HEK293 (cell line): ENCODE results near the gene PGAP1.

ENCODE experiments used
- CTCF ChIA-PET: fragments of 350-600 bp; formaldehyde crosslinking; extraction: SDS; loops from one replicate; lab custom pipeline; 2021; ENCODE audit warnings: antibody characterized with exemption; lab: Yijun Ruan, JAX
- POLR2A ChIA-PET: fragments of 300-600 bp; formaldehyde crosslinking; extraction: SDS; loops from one replicate; lab custom pipeline; 2020; ENCODE audit warnings: antibody characterized with exemption, inconsistent platforms; lab: Yijun Ruan, JAX
- H3K27ac ChIP-seq: fragments of 200-500 bp; sonication (Bioruptor generic); 2 replicates; pipeline ENCODE4 v1.5.1; 2014; ENCODE audit warnings: low read depth, low read length, control low read depth, inconsistent platforms; ENCODE audit errors: extremely low read depth
- H3K36me3 ChIP-seq, 2 experiments: fragments of 200-500 bp in 1 of 2; sonication (Bioruptor generic) in 1 of 2; 1 replicate in 1 of 2; 2 replicates in 1 of 2; pipeline ENCODE4 v1.5.1; 2014 to 2017; ENCODE audit warnings: inconsistent platforms in 2 of 2, low read length in 2 of 2; ENCODE audit not compliant: control insufficient read depth in 2 of 2, insufficient read depth in 1 of 2
- H3K4me1 ChIP-seq: fragments of 200-500 bp; sonication (Bioruptor generic); 2 replicates; pipeline ENCODE4 v1.5.1; 2014; ENCODE audit warnings: mild to moderate bottlenecking, low read length, inconsistent platforms; ENCODE audit not compliant: control insufficient read depth, insufficient read depth
- H3K4me3 ChIP-seq: 2 replicates; pipeline ENCODE4 v1.5.1; 2011; ENCODE audit warnings: low read depth, mild to moderate bottlenecking, control low read depth, low read length, moderate library complexity
- H3K9me3 ChIP-seq: fragments of 200-500 bp; sonication (Bioruptor generic); 2 replicates; pipeline ENCODE4 v1.5.1; 2014; ENCODE audit warnings: low read depth, low read length, inconsistent platforms; ENCODE audit not compliant: control insufficient read depth, insufficient read depth
- BCL11A ChIP-seq: fragments of 450-650 bp; formaldehyde crosslinking; IDR thresholded peaks from 2 replicates; pipeline ENCODE4 v1.5.1; 2016; ENCODE audit warnings: low read depth, missing biosample characterization, missing genetic modification characterization
- BCL11B ChIP-seq: fragments of 450-650 bp; formaldehyde crosslinking; IDR thresholded peaks from 2 replicates; pipeline ENCODE4 v1.5.1; 2016; ENCODE audit warnings: low read depth, missing biosample characterization, missing genetic modification characterization
- BCL6B ChIP-seq: fragments of 450-650 bp; formaldehyde crosslinking; IDR thresholded peaks from 2 replicates; pipeline ENCODE4 v1.5.1; 2017; ENCODE audit warnings: missing biosample characterization, missing genetic modification characterization
- GLI4 ChIP-seq: fragments of 450-650 bp; formaldehyde crosslinking; IDR thresholded peaks from 2 replicates; pipeline ENCODE4 v1.5.1; 2016; ENCODE audit warnings: missing biosample characterization, missing genetic modification characterization
- HIC1 ChIP-seq: fragments of 450-650 bp; formaldehyde crosslinking; IDR thresholded peaks from 2 replicates; pipeline ENCODE4 v1.5.1; 2016; ENCODE audit warnings: missing biosample characterization, missing genetic modification characterization
- KLF17 ChIP-seq: fragments of 450-650 bp; formaldehyde crosslinking; IDR thresholded peaks from 2 replicates; pipeline ENCODE4 v1.5.1; 2016; ENCODE audit warnings: missing biosample characterization, missing genetic modification characterization
- KLF8 ChIP-seq: fragments of 450-650 bp; formaldehyde crosslinking; IDR thresholded peaks from 2 replicates; pipeline ENCODE4 v1.5.1; 2016; ENCODE audit warnings: missing biosample characterization, missing genetic modification characterization
- PRDM4 ChIP-seq: fragments of 450-650 bp; formaldehyde crosslinking; IDR thresholded peaks from 2 replicates; pipeline ENCODE4 v1.5.1; 2017; ENCODE audit warnings: missing biosample characterization, missing genetic modification characterization
- REPIN1 ChIP-seq: fragments of 450-650 bp; formaldehyde crosslinking; IDR thresholded peaks from 2 replicates; pipeline ENCODE4 v1.5.1; 2017; ENCODE audit warnings: missing biosample characterization, missing genetic modification characterization, low read depth
- SCRT1 ChIP-seq: fragments of 450-650 bp; formaldehyde crosslinking; IDR thresholded peaks from 2 replicates; pipeline ENCODE4 v1.5.1; 2016; ENCODE audit warnings: missing biosample characterization, missing genetic modification characterization, borderline replicate concordance
- SP2 ChIP-seq: fragments of 450-650 bp; formaldehyde crosslinking; IDR thresholded peaks from 2 replicates; pipeline ENCODE4 v1.5.1; 2016; ENCODE audit warnings: missing biosample characterization, missing genetic modification characterization
- TRIM28 ChIP-seq: IDR thresholded peaks from 2 replicates; pipeline ENCODE4 v1.6.1; 2011; ENCODE audit warnings: low read length, control low read depth, borderline replicate concordance
- ZFP69B ChIP-seq: fragments of 450-650 bp; formaldehyde crosslinking; IDR thresholded peaks from 2 replicates; pipeline ENCODE4 v1.5.1; 2016; ENCODE audit warnings: missing biosample characterization, missing genetic modification characterization
- ZNF174 ChIP-seq: fragments of 450-650 bp; formaldehyde crosslinking; IDR thresholded peaks from 2 replicates; pipeline ENCODE4 v1.5.0; 2017; ENCODE audit warnings: missing biosample characterization, mild to moderate bottlenecking, missing genetic modification characterization
- ZNF18 ChIP-seq: fragments of 450-650 bp; formaldehyde crosslinking; IDR thresholded peaks from 2 replicates; pipeline ENCODE4 v1.5.1; 2016; ENCODE audit warnings: missing biosample characterization, missing genetic modification characterization
- ZNF202 ChIP-seq: fragments of 450-650 bp; formaldehyde crosslinking; IDR thresholded peaks from 2 replicates; pipeline ENCODE4 v1.5.1; 2016; ENCODE audit warnings: missing biosample characterization, missing genetic modification characterization, borderline replicate concordance
- ZNF223 ChIP-seq: fragments of 450-650 bp; formaldehyde crosslinking; IDR thresholded peaks from 2 replicates; pipeline ENCODE4 v1.5.1; 2016; ENCODE audit warnings: missing biosample characterization, missing genetic modification characterization
- ZNF302 ChIP-seq: fragments of 450-650 bp; formaldehyde crosslinking; IDR thresholded peaks from 2 replicates; pipeline ENCODE4 v1.5.1; 2016; ENCODE audit warnings: missing biosample characterization, missing genetic modification characterization, low read depth
- ZNF341 ChIP-seq: fragments of 450-650 bp; formaldehyde crosslinking; IDR thresholded peaks from 2 replicates; pipeline ENCODE4; 2016; ENCODE audit warnings: low read depth, missing biosample characterization, missing genetic modification characterization
- ZNF391 ChIP-seq: fragments of 450-650 bp; formaldehyde crosslinking; IDR thresholded peaks from 2 replicates; pipeline ENCODE4 v1.5.1; 2016; ENCODE audit warnings: low read depth, missing biosample characterization, missing genetic modification characterization, borderline replicate concordance
- ZNF423 ChIP-seq: fragments of 450-650 bp; formaldehyde crosslinking; IDR thresholded peaks from 2 replicates; pipeline ENCODE4 v1.5.1; 2016; ENCODE audit warnings: missing biosample characterization, missing genetic modification characterization
- ZNF555 ChIP-seq: fragments of 450-650 bp; formaldehyde crosslinking; conservative IDR thresholded peaks from 2 replicates; pipeline ENCODE4 v1.5.1; 2017; ENCODE audit warnings: missing biosample characterization, mild to moderate bottlenecking, missing genetic modification characterization, inconsistent platforms
- ZNF585B ChIP-seq: fragments of 450-650 bp; formaldehyde crosslinking; IDR thresholded peaks from 2 replicates; pipeline ENCODE4 v1.5.1; 2016; ENCODE audit warnings: missing biosample characterization, missing genetic modification characterization
- ZNF600 ChIP-seq: fragments of 450-650 bp; formaldehyde crosslinking; IDR thresholded peaks from 2 replicates; pipeline ENCODE4 v1.5.1; 2016; ENCODE audit warnings: missing biosample characterization, missing genetic modification characterization
- ZNF654 ChIP-seq: fragments of 450-650 bp; formaldehyde crosslinking; IDR thresholded peaks from 2 replicates; pipeline ENCODE4 v1.5.1; 2016; ENCODE audit warnings: low read depth, missing biosample characterization, missing genetic modification characterization

Gene PGAP1

GRCh38 chr2:196846295-196846694 is 80.2 kb downstream of the PGAP1 start:
- TF ChIP-seq TRIM28: no peak
- TF ChIP-seq ZNF18 (tag by site-specific recombination): no peak
- no peak for TF ChIP-seq REPIN1 (tag by site-specific recombination)
- no peak for TF ChIP-seq BCL6B
- no peak for TF ChIP-seq ZNF202 (tag by site-specific recombination)
- TF ChIP-seq ZNF555: no peak
- TF ChIP-seq ZNF341 (tag by site-specific recombination): no peak
- no peak for TF ChIP-seq BCL11A
- no peak for TF ChIP-seq ZNF391 (tag by site-specific recombination)
- TF ChIP-seq SP2 (tag by site-specific recombination): no peak
- TF ChIP-seq ZNF585B (tag by site-specific recombination): no peak
- no peak for TF ChIP-seq ZNF600 (tag by site-specific recombination)
- POLR2A ChIA-PET: no interaction called here
- CTCF ChIA-PET: no interaction called here

GRCh38 chr2:196845371-196845770 is 81.1 kb downstream of the PGAP1 start:
- POLR2A ChIA-PET: no interaction called here
- CTCF ChIA-PET: interaction anchor here (0.7 kb wide), 1 partner anchor 242 kb away, joined by 4 read pairs; no protein-coding TSS in a partner anchor
- no peaks in the 10 kb centered on the region for H3K4me1 ChIP-seq
- H3K27ac ChIP-seq: no peak overlapping the region
- H3K9me3 ChIP-seq: no peaks in the 10 kb centered on the region
- H3K4me3 ChIP-seq: no peak overlapping the region
- TF ChIP-seq ZFP69B (tag by site-specific recombination) (no peak), PRDM4 (tag by site-specific recombination) (no peak), BCL11B (no peak)
- H3K36me3 ChIP-seq: peaks cover 38 to 42% of the 10 kb centered on the region in 2 experiments; a peak in 2 of 3 replicates

More at GRCh38 chr2:196846295-196846694, 80.2 kb downstream of the PGAP1 start:
- H3K9me3 ChIP-seq: no peaks in the 10 kb centered on the region
- H3K27ac ChIP-seq: no peak overlapping the region
- peaks cover 29 to 38% of the 10 kb centered on the region in 2 experiments; a peak in 2 of 3 replicates for H3K36me3 ChIP-seq
- 0 out of 2 replicates have a peak, but pooled peaks cover under 1% of the 10 kb centered on the region for H3K4me1 ChIP-seq
- no peak overlapping the region for H3K4me3 ChIP-seq

GRCh38 chr2:196840171-196840570 is 86.3 kb downstream of the PGAP1 start:
- ChIA-PET CTCF (no interaction called here), POLR2A (no interaction called here)
- H3K4me3 ChIP-seq: no peak overlapping the region
- no peak overlapping the region for H3K27ac ChIP-seq
- H3K36me3 ChIP-seq: peaks cover 54 to 59% of the 10 kb centered on the region in 2 experiments
- H3K4me1 ChIP-seq: no peaks in the 10 kb centered on the region
- no peaks in the 10 kb centered on the region for H3K9me3 ChIP-seq
- TF ChIP-seq ZNF223 (tag by site-specific recombination): no peak
- no peak for TF ChIP-seq GLI4 (tag by site-specific recombination)
- TF ChIP-seq ZNF302 (tag by site-specific recombination): no peak
- no peak for TF ChIP-seq ZNF423 (tag by site-specific recombination)
- TF ChIP-seq KLF17 (tag by site-specific recombination): no peak
- no peak for TF ChIP-seq KLF8 (tag by site-specific recombination)
- TF ChIP-seq SCRT1 (tag by site-specific recombination): no peak
- no peak for TF ChIP-seq ZNF654
- TF ChIP-seq HIC1 (tag by site-specific recombination): no peak
- no peak for TF ChIP-seq ZNF174 (tag by site-specific recombination)
